OCI-LY1 (cell line): Measurements from ENCODE around the gene GPR68.

Source experiments
- CTCF ChIP-seq: fragments of 200-600 bp; sonication (generic), shearing (Covaris generic); IDR thresholded peaks from 2 replicates; pipeline ENCODE4 v1.5.1; 2017; ENCODE audit warnings: mild to moderate bottlenecking, antibody characterized with exemption, low read length, moderate library complexity, mixed read lengths
- EZH2 ChIP-seq: fragments of 200-600 bp; sonication (generic), shearing (Covaris generic); IDR thresholded peaks from 2 replicates; pipeline ENCODE4 v1.8.0; 2017; ENCODE audit warnings: borderline replicate concordance, mixed run types, mild to moderate bottlenecking, antibody characterized with exemption, low read length, moderate library complexity, mixed read lengths

- TF ChIP-seq CTCF: no peak
- no peak for TF ChIP-seq EZH2
Observed at GRCh38 chr14:91271639-91272038, 27.1 kb upstream of the GPR68 start.
